H1 (cell line): ENCODE results near the gene TRPM1. TPM values are rescaled to one million over a fixed set of nuclear protein-coding genes. Genes with fewer than 3 reads are reported as not detected.

ENCODE experiments used
- CTCF ChIA-PET: fragments of 300-600 bp; sonication (Branson Sonifier 250); formaldehyde crosslinking; loops from one replicate; lab custom pipeline; 2021; ENCODE audit not compliant: partially characterized antibody; lab: Charles Lee
- POLR2A ChIA-PET: fragments of 300-600 bp; sonication (Branson Sonifier 250); formaldehyde crosslinking; loops from one replicate; lab custom pipeline; 2021; ENCODE audit warnings: inconsistent platforms; ENCODE audit not compliant: partially characterized antibody; lab: Charles Lee
- DNase-seq, 2 experiments: peaks; one replicate each; pipeline versions ENCODE4 v3.0.0 to v3.0.0-alpha.2; 2010 to 2022; ENCODE audit warnings: low spot score in 2 of 2, low read depth in 1 of 2, mixed read lengths in 1 of 2
- FAIRE-seq: peaks from 2 replicates; lab custom pipeline; 2011; peaks lifted over from hg19 to GRCh38; lab: Jason Lieb, UNC
- H2AFZ ChIP-seq: 2 replicates; pipeline ENCODE4 v1.8.1; 2012; ENCODE audit warnings: low read length, inconsistent platforms
- H2AK5ac ChIP-seq: 2 replicates; pipeline ENCODE4 v1.6.1; 2013; ENCODE audit warnings: low read depth, low read length
- H2BK120ac ChIP-seq: replicated peaks from 2 replicates; pipeline ENCODE3; 2013; ENCODE audit warnings: low read depth, low read length, inconsistent platforms
- H2BK12ac ChIP-seq: 2 replicates; pipeline ENCODE4 v1.6.1; 2013; ENCODE audit warnings: low read depth, low read length
- H2BK15ac ChIP-seq: 2 replicates; pipeline ENCODE4 v1.6.1; 2013; ENCODE audit warnings: low read length
- H2BK20ac ChIP-seq: 2 replicates; pipeline ENCODE4 v1.6.1; 2013; ENCODE audit warnings: low read length
- H2BK5ac ChIP-seq: 2 replicates; pipeline ENCODE4 v1.6.1; 2013; ENCODE audit warnings: low read depth, low read length
- H3K14ac ChIP-seq: 2 replicates; pipeline ENCODE4 v1.6.1; 2013; ENCODE audit warnings: inconsistent platforms; ENCODE audit not compliant: insufficient read length
- H3K18ac ChIP-seq: 2 replicates; pipeline ENCODE4 v1.6.1; 2013; ENCODE audit warnings: low read length; ENCODE audit errors: extremely low read depth
- H3K23ac ChIP-seq: 2 replicates; pipeline ENCODE4 v1.6.1; 2013; ENCODE audit warnings: inconsistent platforms; ENCODE audit not compliant: insufficient read length
- H3K23me2 ChIP-seq: 2 replicates; pipeline ENCODE4 v1.6.1; 2013; ENCODE audit warnings: low read depth, low read length
- H3K27ac ChIP-seq: 2 replicates; pipeline ENCODE4 v1.6.1; 2011; ENCODE audit warnings: low read depth, low read length, inconsistent platforms
- H3K27me3 ChIP-seq, 4 experiments: replicated peaks in 1 of 4; 1 replicate in 1 of 4; 2 replicates in 3 of 4; pipeline versions ENCODE4 v1.6.1 to v1.8.1; 2011 to 2013; ENCODE audit warnings: low read length in 3 of 4, mild to moderate bottlenecking in 3 of 4, inconsistent platforms in 2 of 4, mixed read lengths in 2 of 4, moderate library complexity in 1 of 4; ENCODE audit not compliant: control insufficient read depth in 3 of 4, insufficient read depth in 3 of 4; ENCODE audit errors: extremely low read depth in 1 of 4
- H3K36me3 ChIP-seq, 4 experiments: 2 replicates each; pipeline versions ENCODE4 v1.6.1 to v1.8.1; 2011 to 2013; ENCODE audit warnings: mild to moderate bottlenecking in 4 of 4, low read length in 3 of 4, moderate library complexity in 2 of 4, control low read depth in 1 of 4, inconsistent platforms in 1 of 4; ENCODE audit not compliant: insufficient read depth in 4 of 4, control insufficient read depth in 2 of 4
- H3K4ac ChIP-seq: replicated peaks from 2 replicates; pipeline ENCODE3; 2013; ENCODE audit warnings: low read length, low read depth, mixed read lengths, inconsistent platforms; ENCODE audit not compliant: insufficient read length
- H3K4me1 ChIP-seq, 4 experiments: replicated peaks in 1 of 4; 1 replicate in 1 of 4; 2 replicates in 3 of 4; pipeline versions ENCODE4 v1.6.1 to v1.8.1; 2011 to 2013; ENCODE audit warnings: low read length in 3 of 4, inconsistent platforms in 2 of 4, mixed read lengths in 1 of 4; ENCODE audit not compliant: insufficient read depth in 4 of 4, control insufficient read depth in 3 of 4
- H3K4me2 ChIP-seq, 2 experiments: 2 replicates each; pipeline versions ENCODE4 v1.6.1 to v1.8.1; 2011 to 2013; ENCODE audit warnings: low read depth in 2 of 2, low read length in 2 of 2, control low read depth in 1 of 2, inconsistent platforms in 1 of 2, mild to moderate bottlenecking in 1 of 2; ENCODE audit not compliant: insufficient read depth in 1 of 2
- H3K4me3 ChIP-seq, 4 experiments: fragments of 200-600, 300-600 bp in 1 of 4; sonication (generic), shearing (Covaris generic), sonication (Bioruptor Twin) in 1 of 4; 2 replicates each; pipeline versions ENCODE4 v1.5.1 to v1.8.1; 2011 to 2016; ENCODE audit warnings: low read length in 4 of 4, low read depth in 3 of 4, control low read depth in 2 of 4, inconsistent platforms in 2 of 4, mild to moderate bottlenecking in 2 of 4, mixed read lengths in 1 of 4, moderate library complexity in 1 of 4; ENCODE audit not compliant: insufficient read depth in 2 of 4; ENCODE audit errors: extremely low read depth in 1 of 4
- H3K56ac ChIP-seq: replicated peaks from 2 replicates; pipeline ENCODE3; 2013; ENCODE audit warnings: low read depth, mild to moderate bottlenecking, mixed read lengths, low read length, inconsistent platforms; ENCODE audit not compliant: insufficient read length
- H3K79me1 ChIP-seq: 2 replicates; pipeline ENCODE4 v1.6.1; 2013; ENCODE audit warnings: low read depth, low read length, control low read depth
- H3K79me2 ChIP-seq, 2 experiments: 2 replicates each; pipeline versions ENCODE4 v1.6.1 to v1.8.1; 2012 to 2013; ENCODE audit warnings: low read length in 2 of 2, mild to moderate bottlenecking in 2 of 2, inconsistent platforms in 1 of 2; ENCODE audit not compliant: insufficient read depth in 2 of 2, control insufficient read depth in 1 of 2
- H3K9ac ChIP-seq, 4 experiments: replicated peaks in 1 of 4; 1 replicate in 1 of 4; 2 replicates in 3 of 4; pipeline versions ENCODE4 v1.6.1 to v1.8.1; 2011 to 2013; ENCODE audit warnings: low read depth in 3 of 4, low read length in 3 of 4, control low read depth in 2 of 4, mild to moderate bottlenecking in 2 of 4, moderate library complexity in 2 of 4, inconsistent platforms in 1 of 4; ENCODE audit errors: extremely low read depth in 1 of 4
- H3K9me3 ChIP-seq, 2 experiments: 2 replicates each; pipeline versions ENCODE4 v1.6.1 to v1.8.1; 2012 to 2013; ENCODE audit warnings: mild to moderate bottlenecking in 2 of 2, moderate library complexity in 2 of 2, control low read depth in 1 of 2, inconsistent platforms in 1 of 2, low read depth in 1 of 2, low read length in 1 of 2, mixed read lengths in 1 of 2; ENCODE audit not compliant: insufficient read depth in 2 of 2
- H4K20me1 ChIP-seq, 2 experiments: replicated peaks in 1 of 2; 2 replicates each; pipeline versions ENCODE3 to v1.8.1; 2011 to 2013; ENCODE audit warnings: inconsistent platforms in 2 of 2, low read length in 2 of 2, mild to moderate bottlenecking in 1 of 2; ENCODE audit not compliant: insufficient read depth in 2 of 2, control insufficient read depth in 1 of 2
- H4K5ac ChIP-seq: 2 replicates; pipeline ENCODE4 v1.6.1; 2013; ENCODE audit warnings: low read length, low read depth, mixed read lengths, inconsistent platforms; ENCODE audit not compliant: insufficient read length
- H4K8ac ChIP-seq: 2 replicates; pipeline ENCODE4 v1.8.0; 2013; ENCODE audit warnings: mild to moderate bottlenecking, moderate library complexity, low read length, inconsistent platforms; ENCODE audit not compliant: insufficient read depth; ENCODE audit errors: extremely low read depth
- H4K91ac ChIP-seq: replicated peaks from 2 replicates; pipeline ENCODE3; 2013; ENCODE audit warnings: low read length, mixed read lengths, inconsistent platforms; ENCODE audit not compliant: insufficient read length
- ATF3 ChIP-seq: IDR thresholded peaks from 2 replicates; pipeline ENCODE4 v1.6.1; 2011; ENCODE audit warnings: low read depth, mild to moderate bottlenecking, low read length; ENCODE audit not compliant: insufficient read depth
- EZH2 ChIP-seq: fragments of 200-600 bp; sonication (generic); IDR thresholded peaks from 2 replicates; pipeline ENCODE4 v1.7.1; 2012; ENCODE audit warnings: low read depth, mild to moderate bottlenecking, moderate library complexity, low read length, inconsistent platforms; ENCODE audit not compliant: severe bottlenecking
- RBBP5 ChIP-seq: IDR thresholded peaks from 2 replicates; pipeline ENCODE4 v1.7.1; 2012; ENCODE audit warnings: low read depth, mild to moderate bottlenecking, inconsistent platforms, low read length, moderate library complexity, borderline replicate concordance
- ZNF274 ChIP-seq: IDR thresholded peaks from 2 replicates; pipeline ENCODE4 v1.7.0; 2012; ENCODE audit warnings: low read length, borderline replicate concordance; ENCODE audit errors: extremely low read depth
- WGBS, 2 experiments: shearing (Covaris generic) in 1 of 2; methylation state at CpG; one replicate each; pipeline versions ENCODE4 v1.1.6 to v1.1.7; 2013 to 2015; ENCODE audit warnings: low lambda C conversion rate in 2 of 2, mixed read lengths in 2 of 2, inconsistent platforms in 1 of 2, low coverage in 1 of 2, missing lambda C conversion rate in 1 of 2; ENCODE audit not compliant: insufficient replicate concordance in 2 of 2, insufficient coverage in 1 of 2, insufficient read length in 1 of 2; ENCODE audit errors: extremely low coverage in 1 of 2, missing lambda C conversion rate in 1 of 2; 5-methylcytosine and 5-hydroxymethylcytosine counted together
- polyA plus RNA-seq, 7 experiments: library from polyadenylated mRNA; depleted of rRNA in 3 of 7; stranded (reverse) in 5 of 7; unstranded in 2 of 7; fragments of >200 nt in 5 of 7; fragments of 200-250 nt in 2 of 7; gene quantifications; 1 replicate in 5 of 7; 2 replicates in 1 of 7; 4 replicates in 1 of 7; pipeline versions ENCODE4 v1.2.1 to v1.2.3, GENCODE V29; 2011 to 2013; ENCODE audit warnings: missing spikeins in 2 of 7, mixed read lengths in 2 of 7
- total RNA-seq: library from RNA; stranded (reverse); fragmentation: NEBNext Ultra II Directional; extraction: Animal tissue kit (Norgen Biotek cat#: 25700); gene quantifications from 2 replicates; pipeline ENCODE4 v1.2.1, GENCODE V29; 2021

TRPM1 gene
- total and polyA plus RNA-seq, 2 of the 8 experiments (the other 6 are each of a cell fraction or from before 2014, with no cell fraction given): 0.05 TPM; not detected in 1

- Histone ChIP-seq H3K4me3 (no peak overlapping the region), H4K20me1 (no peaks in the 10 kb centered on the region), H3K9ac (no peak overlapping the region), H3K14ac (no peak overlapping the region), H3K27me3 (no peaks in the 10 kb centered on the region), H4K91ac (no peak overlapping the region), H3K56ac (no peak overlapping the region), H2AFZ (peak overlapping the region; percentile 58; the same call in 1 of the 2 replicates), H3K4ac (no peak overlapping the region), H4K5ac (no peak overlapping the region), H2AK5ac (no peak overlapping the region), H3K18ac (no peak overlapping the region), H3K27ac (no peak overlapping the region), H2BK15ac (no peak overlapping the region), H3K36me3 (no peaks in the 10 kb centered on the region), H3K4me1 (peaks cover 0 to 5% (median 3%) of the 10 kb centered on the region in 4 experiments; a peak in 1 of 7 replicates), H2BK5ac (no peak overlapping the region), H2BK12ac (no peak overlapping the region), H2BK120ac (no peak overlapping the region), H3K23ac (no peak overlapping the region), H3K23me2 (no peaks in the 10 kb centered on the region), H3K79me1 (no peaks in the 10 kb centered on the region), H3K79me2 (no peaks in the 10 kb centered on the region), H4K8ac (no peak overlapping the region), H2BK20ac (no peak overlapping the region), H3K9me3 (no peaks in the 10 kb centered on the region), H3K4me2 (no peak overlapping the region)
- TF ChIP-seq ATF3 (no peak), RBBP5 (no peak), ZNF274 (no peak), EZH2 (no peak)
- WGBS, 2 experiments: 88% methylated on average over 2 of the region's 2 CpGs; no CpG with 5 or more reads in 1 of the 2 experiments
- DNase-seq (no peak), FAIRE-seq (no peak)
- ChIA-PET POLR2A (no interaction called here), CTCF (interaction anchor here (1.3 kb wide), 1 partner anchor 12 kb away, joined by 3 read pairs; no protein-coding TSS in a partner anchor)
These were observed 58.8 kb downstream of the TRPM1 start for GRCh38 chr15:31042751-31043150.
